Measurements from ENCODE around the gene MACROD1. TPM values are rescaled to one million over a fixed set of nuclear protein-coding genes. Genes with fewer than 3 reads are reported as not detected.
A peak's percentile ranks its signal among the peaks of the same experiment; 100 is the strongest.

The MACROD1 gene
- total RNA-seq, 1 donor from 2014 or later, result 20.6 TPM

DNA sequence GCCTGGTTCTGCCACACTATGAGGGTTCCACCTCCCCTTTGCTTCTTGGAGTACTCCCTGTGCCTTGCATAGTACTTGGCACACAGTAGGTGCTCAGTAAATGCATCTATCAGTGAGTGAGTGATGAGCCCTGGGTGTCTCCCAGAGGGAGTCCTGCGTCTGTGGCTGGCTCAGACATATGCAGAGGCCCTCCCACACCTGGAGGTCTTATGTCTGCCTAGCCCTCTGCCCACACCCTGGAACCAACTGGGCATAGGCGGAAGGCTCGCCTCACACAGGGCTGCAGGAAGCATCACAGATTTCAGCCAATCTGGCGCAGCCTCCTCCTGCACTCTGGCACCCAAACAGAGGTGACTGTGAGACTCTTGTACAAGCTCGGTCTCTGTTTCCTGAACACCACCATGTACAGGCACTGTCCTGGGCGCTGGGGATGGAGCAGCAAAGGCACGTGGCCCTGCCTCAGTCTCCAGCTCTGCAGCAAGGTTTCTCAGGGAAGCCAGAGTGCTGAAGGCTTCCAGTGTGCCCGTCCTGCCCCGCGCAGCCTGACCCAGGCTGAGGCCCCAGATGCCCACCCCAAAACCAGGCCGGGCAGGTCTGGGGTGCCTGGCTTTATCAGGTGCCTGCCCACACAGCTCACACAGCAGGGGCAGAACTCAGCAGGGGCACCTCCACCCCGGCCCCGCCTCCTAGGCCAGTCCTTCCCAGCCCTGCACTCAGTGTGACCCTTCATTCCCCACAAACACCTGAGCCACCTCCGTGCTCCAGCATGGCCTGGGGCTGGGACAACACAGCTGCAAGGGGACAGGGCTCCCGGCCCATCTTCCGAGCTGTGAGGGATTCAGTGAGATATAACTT is 103.5 kb downstream of the MACROD1 start:
- DNase-seq (ENCODE audit: low spot score), result no peak
- Mint-ChIP-seq H3K27ac (ENCODE audit: unreplicated experiment) (no peak overlapping the region), H3K36me3 (ENCODE audit: low read depth) (peaks cover 1% of the 10 kb centered on the region), H3K4me1 (ENCODE audit: low read depth) (peaks cover 3% of the 10 kb centered on the region), H3K4me3 (ENCODE audit: unreplicated experiment) (no peak overlapping the region), H3K9me3 (ENCODE audit: low read depth) (no peaks in the 10 kb centered on the region), H3K27me3 (ENCODE audit: low read depth) (no peaks in the 10 kb centered on the region)
- TF ChIP-seq, protein P1, sequence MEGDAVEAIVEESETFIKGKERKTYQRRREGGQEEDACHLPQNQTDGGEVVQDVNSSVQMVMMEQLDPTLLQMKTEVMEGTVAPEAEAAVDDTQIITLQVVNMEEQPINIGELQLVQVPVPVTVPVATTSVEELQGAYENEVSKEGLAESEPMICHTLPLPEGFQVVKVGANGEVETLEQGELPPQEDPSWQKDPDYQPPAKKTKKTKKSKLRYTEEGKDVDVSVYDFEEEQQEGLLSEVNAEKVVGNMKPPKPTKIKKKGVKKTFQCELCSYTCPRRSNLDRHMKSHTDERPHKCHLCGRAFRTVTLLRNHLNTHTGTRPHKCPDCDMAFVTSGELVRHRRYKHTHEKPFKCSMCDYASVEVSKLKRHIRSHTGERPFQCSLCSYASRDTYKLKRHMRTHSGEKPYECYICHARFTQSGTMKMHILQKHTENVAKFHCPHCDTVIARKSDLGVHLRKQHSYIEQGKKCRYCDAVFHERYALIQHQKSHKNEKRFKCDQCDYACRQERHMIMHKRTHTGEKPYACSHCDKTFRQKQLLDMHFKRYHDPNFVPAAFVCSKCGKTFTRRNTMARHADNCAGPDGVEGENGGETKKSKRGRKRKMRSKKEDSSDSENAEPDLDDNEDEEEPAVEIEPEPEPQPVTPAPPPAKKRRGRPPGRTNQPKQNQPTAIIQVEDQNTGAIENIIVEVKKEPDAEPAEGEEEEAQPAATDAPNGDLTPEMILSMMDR (IDR thresholded peaks at IDR 0.05), result no peak

DNA sequence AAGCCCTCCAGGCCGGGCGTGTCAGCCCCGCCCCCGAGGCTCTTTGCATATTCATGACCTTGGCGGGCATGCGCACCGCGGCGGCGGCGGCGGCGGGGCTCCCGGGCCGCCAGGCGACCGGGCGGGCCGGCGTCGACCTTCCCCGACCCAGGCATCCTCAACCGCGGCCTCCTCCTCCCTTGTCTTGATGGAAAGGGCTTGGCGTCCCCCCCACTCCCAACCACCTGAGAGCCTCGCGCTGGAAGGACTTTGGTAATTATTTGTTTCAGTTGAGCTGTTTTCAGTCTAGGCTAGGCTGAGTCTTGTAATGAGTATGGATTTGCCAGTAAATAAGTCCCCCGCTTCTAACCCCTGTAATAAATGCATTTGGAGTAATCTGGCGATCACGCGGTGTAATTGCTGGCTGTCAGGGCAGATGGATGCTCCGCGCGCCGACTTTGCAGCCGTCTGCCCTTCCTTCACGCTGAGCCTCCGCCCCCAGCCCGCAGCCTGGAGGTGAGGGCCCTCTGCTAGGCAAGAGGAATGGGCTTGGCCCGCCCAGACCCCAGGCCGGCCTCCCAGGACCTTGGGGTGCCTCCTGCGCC is 105.0 kb downstream of the MACROD1 start:
- H3K27ac Mint-ChIP-seq (ENCODE audit: unreplicated experiment), result no peak overlapping the region
- DNase-seq (ENCODE audit: low spot score), result no peak
- TF ChIP-seq, protein P1 (IDR thresholded peaks at IDR 0.05), result no peak
- peaks cover 3% of the 10 kb centered on the region for H3K4me1 Mint-ChIP-seq (ENCODE audit: low read depth)
- H3K27me3 Mint-ChIP-seq (ENCODE audit: low read depth), result no peaks in the 10 kb centered on the region
- H3K4me3 Mint-ChIP-seq (ENCODE audit: unreplicated experiment), result peak overlapping the region; percentile 58
- no peaks in the 10 kb centered on the region for H3K9me3 Mint-ChIP-seq (ENCODE audit: low read depth)
- H3K36me3 Mint-ChIP-seq (ENCODE audit: low read depth), result peaks cover 1% of the 10 kb centered on the region

DNA sequence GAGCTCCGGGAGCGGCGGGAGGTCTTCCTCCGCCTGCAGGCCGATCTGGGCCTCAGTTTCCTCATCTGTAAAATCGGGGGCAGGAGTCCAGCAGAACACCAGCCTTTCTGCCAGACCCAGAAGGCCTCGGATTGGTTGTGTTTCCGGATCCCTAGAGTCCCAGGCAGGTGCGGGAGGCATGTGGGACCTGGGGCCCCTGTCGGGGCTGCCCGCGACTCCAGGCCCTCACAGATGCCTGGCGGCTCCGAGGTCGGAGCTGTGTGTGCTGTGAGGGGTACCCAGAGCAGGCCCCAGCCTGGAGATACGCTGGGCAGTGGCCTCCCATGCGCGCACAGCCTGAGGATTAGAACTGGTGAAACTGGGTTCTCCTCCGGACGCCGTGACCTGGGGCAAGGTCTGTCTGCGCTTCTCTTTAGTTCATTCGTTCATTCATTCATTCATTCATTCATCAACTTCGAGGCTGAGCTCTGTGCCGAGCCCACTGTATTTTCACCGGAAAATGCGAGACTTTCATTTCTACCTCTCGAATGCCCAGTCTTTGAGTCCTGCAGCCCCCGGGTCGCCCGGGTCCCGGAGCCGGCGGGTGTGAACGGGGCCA is 105.6 kb downstream of the MACROD1 start:
- Mint-ChIP-seq H3K4me3 (ENCODE audit: unreplicated experiment) (peak overlapping the region; percentile 53), H3K27ac (ENCODE audit: unreplicated experiment) (no peak overlapping the region), H3K9me3 (ENCODE audit: low read depth) (no peaks in the 10 kb centered on the region), H3K27me3 (ENCODE audit: low read depth) (no peaks in the 10 kb centered on the region), H3K4me1 (ENCODE audit: low read depth) (peaks cover 3% of the 10 kb centered on the region), H3K36me3 (ENCODE audit: low read depth) (peaks cover 1% of the 10 kb centered on the region)
- DNase-seq (ENCODE audit: low spot score), result no peak
- TF ChIP-seq, protein P1 (IDR thresholded peaks at IDR 0.05), result no peak

DNA sequence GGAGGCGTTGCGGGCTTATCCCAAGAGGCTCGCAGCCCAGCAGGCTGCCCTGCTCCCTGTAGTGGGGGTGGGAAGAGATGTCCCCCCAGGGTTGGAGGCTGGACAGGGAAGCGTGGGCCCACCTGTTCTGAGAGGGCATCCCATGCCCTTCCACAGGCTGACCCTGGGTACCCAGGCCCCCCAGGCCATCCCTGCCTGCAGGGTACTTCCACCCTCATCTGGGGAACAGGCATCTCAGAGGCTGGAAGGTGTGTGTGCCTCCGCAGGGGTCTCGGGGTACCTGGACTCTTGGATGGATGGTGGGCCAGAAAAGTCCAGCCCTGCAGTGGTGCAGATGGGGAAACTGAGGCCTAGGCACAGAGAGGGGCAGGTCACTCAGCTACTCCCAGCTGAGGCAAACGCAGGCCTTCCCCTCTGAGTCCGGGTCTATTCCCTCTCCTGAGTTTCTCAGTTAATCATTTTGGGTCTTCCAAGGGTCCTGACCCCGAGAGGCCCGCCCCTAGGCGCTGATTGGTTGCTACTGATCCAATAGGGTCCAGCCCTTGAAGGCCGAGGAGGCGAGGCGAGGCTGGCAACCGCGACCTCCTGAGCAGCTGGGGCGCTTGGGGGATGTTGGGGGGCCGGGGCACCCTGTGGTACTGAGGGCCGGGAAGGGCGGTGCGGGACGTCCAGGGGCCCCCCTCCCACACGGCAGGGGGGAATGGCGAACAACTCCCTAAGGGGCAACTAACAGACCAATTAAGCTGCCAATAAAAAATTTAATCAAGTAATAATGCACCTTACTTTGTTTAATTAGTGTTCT is 106.4 kb downstream of the MACROD1 start:
- TF ChIP-seq, protein P1 (IDR thresholded peaks at IDR 0.05), result no peak

DNA sequence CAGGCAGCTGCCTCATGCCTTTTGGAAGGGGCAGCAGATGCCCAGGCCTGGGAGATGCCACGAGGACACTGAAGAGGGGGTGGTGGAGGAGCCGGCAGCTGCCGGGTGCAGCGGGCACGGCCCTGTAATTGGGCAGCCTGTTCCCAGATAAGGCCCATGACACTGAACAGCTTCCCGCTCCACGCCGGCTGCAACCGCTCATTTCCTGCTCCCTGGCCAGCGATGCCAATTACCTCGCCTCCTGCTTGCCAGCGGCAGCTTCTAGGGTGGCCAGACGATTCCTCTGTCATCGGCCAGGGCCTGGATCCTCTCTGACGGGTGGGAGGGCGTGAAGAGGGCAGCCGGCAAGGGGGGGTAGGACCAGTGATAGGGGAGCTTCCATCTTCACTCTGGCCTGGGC is 107.4 kb downstream of the MACROD1 start:
- H3K27ac Mint-ChIP-seq (ENCODE audit: unreplicated experiment), result no peak overlapping the region
- DNase-seq (ENCODE audit: low spot score), result no peak
- H3K4me3 Mint-ChIP-seq (ENCODE audit: unreplicated experiment), result no peak overlapping the region
- H3K4me1 Mint-ChIP-seq (ENCODE audit: low read depth), result peaks cover 3% of the 10 kb centered on the region
- TF ChIP-seq, protein P1 (IDR thresholded peaks at IDR 0.05), result no peak
- no peaks in the 10 kb centered on the region for H3K36me3 Mint-ChIP-seq (ENCODE audit: low read depth)
- H3K9me3 Mint-ChIP-seq (ENCODE audit: low read depth), result no peaks in the 10 kb centered on the region
- peaks cover 2% of the 10 kb centered on the region for H3K27me3 Mint-ChIP-seq (ENCODE audit: low read depth)

More for the DNA sequence above, 106.4 kb downstream of the MACROD1 start:
- Mint-ChIP-seq H3K36me3 (ENCODE audit: low read depth) (no peaks in the 10 kb centered on the region), H3K4me3 (ENCODE audit: unreplicated experiment) (no peak overlapping the region), H3K27me3 (ENCODE audit: low read depth) (no peaks in the 10 kb centered on the region), H3K4me1 (ENCODE audit: low read depth) (peaks cover 3% of the 10 kb centered on the region), H3K9me3 (ENCODE audit: low read depth) (no peaks in the 10 kb centered on the region), H3K27ac (ENCODE audit: unreplicated experiment) (no peak overlapping the region)
- DNase-seq (ENCODE audit: low spot score), result no peak

All from chondrocyte (in vitro differentiated cells).